HFFc6 (cell line): ENCODE results near the gene ADI1. TPM values are rescaled to one million over a fixed set of nuclear protein-coding genes. Genes with fewer than 3 reads are reported as not detected.

ENCODE experiments used
- DNase-seq: peaks from one replicate; pipeline ENCODE4 v3.0.0-alpha.2; 2018
- H3K27ac Mint-ChIP-seq: 2 replicates; pipeline ENCODE4 v1.8.0; 2020; ENCODE audit warnings: mild to moderate bottlenecking, mixed read lengths
- H3K27me3 Mint-ChIP-seq: 2 replicates; pipeline ENCODE4 v1.8.0; 2021; ENCODE audit warnings: mild to moderate bottlenecking, moderate library complexity, mixed read lengths; ENCODE audit not compliant: insufficient read depth
- H3K36me3 Mint-ChIP-seq: 2 replicates; pipeline ENCODE4 v1.8.0; 2021; ENCODE audit warnings: low read depth, mixed read lengths
- H3K4me1 Mint-ChIP-seq: 2 replicates; pipeline ENCODE4 v1.8.0; 2020; ENCODE audit warnings: low read depth, mixed read lengths
- H3K4me3 Mint-ChIP-seq: 2 replicates; pipeline ENCODE4 v1.8.0; 2020; ENCODE audit warnings: mild to moderate bottlenecking, moderate library complexity, mixed read lengths
- H3K9me3 Mint-ChIP-seq: 2 replicates; pipeline ENCODE4 v1.8.0; 2020; ENCODE audit warnings: mild to moderate bottlenecking, mixed read lengths
- total RNA-seq, 6 experiments: library from RNA; stranded (reverse); fragmentation: NEBNext Ultra II Directional; extraction: Animal tissue kit (Norgen Biotek cat#: 25700); gene quantifications; 2 replicates in 1 of 6; 3 replicates in 5 of 6; pipeline ENCODE4 v1.2.3, GENCODE V29; 2021
- TF ChIP-seq, protein P1 (sequence below): fragments of 200-600 bp; sonication (generic); IDR thresholded peaks from 2 replicates; pipeline ENCODE4 v1.5.0; 2021; ENCODE audit warnings: antibody characterized with exemption, mild to moderate bottlenecking

Gene ADI1
- total RNA-seq, 6 experiments from 2014 or later, result 66.6 to 94.2 (median 75.5) TPM

DNA sequence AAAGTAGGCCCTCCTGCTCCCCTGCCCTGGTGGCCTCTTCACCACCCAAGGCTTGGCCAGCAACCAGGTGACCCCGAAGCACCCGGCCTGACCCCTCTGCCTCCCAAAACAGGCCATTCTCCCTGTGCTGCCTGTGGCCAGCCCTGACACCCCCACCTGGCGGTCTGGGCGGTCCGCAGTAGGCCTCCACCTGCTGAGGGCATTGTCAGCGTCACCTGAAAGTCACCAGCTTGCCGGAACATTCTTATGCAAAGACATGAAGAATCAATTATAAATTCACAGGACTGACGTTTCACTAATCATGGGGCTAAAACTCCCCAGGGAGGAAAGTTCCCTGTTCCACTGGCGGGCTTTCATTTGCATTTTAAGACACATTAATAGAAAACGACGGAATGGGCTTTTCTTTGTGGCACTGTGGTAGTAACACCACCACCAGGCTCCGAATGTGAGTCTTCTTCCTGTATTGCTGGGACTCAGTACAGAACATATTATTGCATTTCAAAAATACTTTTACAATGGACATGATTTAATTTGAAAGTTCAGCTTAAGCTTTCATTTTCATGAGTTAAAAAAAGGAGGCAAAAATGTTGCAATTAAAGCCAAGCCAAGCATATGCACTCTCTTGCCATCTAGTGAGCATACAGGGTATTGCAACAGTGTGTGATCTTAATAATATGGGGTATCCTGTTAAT is 57.4 kb downstream of the ADI1 start:
- peak; percentile 53 for DNase-seq
- H3K27ac Mint-ChIP-seq, result no peak overlapping the region
- H3K27me3 Mint-ChIP-seq, result no peaks in the 10 kb centered on the region
- H3K4me1 Mint-ChIP-seq, result peaks cover 17% of the 10 kb centered on the region
- peaks cover 16% of the 10 kb centered on the region; the same call in 1 of the 2 replicates for H3K36me3 Mint-ChIP-seq
- H3K9me3 Mint-ChIP-seq, result no peaks in the 10 kb centered on the region
- no peak overlapping the region for H3K4me3 Mint-ChIP-seq
- TF ChIP-seq, protein P1, sequence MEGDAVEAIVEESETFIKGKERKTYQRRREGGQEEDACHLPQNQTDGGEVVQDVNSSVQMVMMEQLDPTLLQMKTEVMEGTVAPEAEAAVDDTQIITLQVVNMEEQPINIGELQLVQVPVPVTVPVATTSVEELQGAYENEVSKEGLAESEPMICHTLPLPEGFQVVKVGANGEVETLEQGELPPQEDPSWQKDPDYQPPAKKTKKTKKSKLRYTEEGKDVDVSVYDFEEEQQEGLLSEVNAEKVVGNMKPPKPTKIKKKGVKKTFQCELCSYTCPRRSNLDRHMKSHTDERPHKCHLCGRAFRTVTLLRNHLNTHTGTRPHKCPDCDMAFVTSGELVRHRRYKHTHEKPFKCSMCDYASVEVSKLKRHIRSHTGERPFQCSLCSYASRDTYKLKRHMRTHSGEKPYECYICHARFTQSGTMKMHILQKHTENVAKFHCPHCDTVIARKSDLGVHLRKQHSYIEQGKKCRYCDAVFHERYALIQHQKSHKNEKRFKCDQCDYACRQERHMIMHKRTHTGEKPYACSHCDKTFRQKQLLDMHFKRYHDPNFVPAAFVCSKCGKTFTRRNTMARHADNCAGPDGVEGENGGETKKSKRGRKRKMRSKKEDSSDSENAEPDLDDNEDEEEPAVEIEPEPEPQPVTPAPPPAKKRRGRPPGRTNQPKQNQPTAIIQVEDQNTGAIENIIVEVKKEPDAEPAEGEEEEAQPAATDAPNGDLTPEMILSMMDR, result peak; percentile 96

DNA sequence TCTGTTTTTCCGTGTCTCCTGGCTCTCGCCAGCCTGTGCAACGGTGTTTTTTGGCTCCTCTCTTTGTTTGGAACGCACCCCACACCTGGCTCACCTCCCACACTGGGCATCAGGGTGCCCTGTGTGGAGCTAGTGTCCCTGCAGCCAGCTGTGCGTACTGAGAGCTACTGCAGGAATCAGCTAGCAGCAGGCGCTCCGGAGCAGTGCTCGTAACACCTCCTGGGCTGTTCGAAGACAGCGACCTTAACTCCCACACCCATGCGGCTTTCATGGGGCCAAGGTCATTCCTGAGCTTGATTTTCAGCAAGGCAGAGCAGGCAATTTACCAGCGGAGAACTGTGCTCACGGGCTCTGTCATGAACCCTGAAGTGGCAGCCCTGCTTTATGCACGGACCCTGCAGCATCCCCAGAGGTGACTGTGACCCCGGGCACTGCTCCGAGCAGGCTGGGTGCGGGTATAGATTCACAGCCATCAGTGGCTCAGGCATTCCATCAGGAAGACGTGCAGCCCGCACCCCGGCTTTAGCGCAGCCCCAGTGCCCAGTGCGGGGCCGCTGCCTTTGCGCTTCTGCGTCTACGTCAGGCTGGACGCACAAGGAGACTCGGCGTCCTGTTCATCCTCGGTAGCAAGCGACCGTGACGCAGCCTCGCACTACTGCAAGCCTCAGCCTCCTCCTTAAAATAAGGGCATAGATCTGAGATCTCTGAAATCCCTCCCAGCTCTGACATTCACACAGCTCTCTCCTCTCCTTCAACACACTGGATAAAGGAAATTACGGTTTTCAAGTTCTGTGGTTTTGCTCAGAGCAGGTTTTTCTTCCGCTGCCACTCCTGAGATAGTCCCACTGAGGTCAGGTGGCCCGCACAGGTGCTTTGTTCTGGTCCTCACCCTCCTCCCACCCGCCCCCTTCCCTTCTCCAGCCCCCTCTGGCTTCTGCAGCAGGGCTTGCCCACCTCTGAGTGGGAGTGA is 58.2 kb downstream of the ADI1 start:
- Mint-ChIP-seq H3K27ac (no peak overlapping the region), H3K27me3 (no peaks in the 10 kb centered on the region), H3K36me3 (peaks cover 17% of the 10 kb centered on the region), H3K4me3 (no peak overlapping the region), H3K4me1 (peaks cover 14% of the 10 kb centered on the region), H3K9me3 (no peaks in the 10 kb centered on the region)
- TF ChIP-seq, protein P1, result no peak
- DNase-seq, result no peak

DNA sequence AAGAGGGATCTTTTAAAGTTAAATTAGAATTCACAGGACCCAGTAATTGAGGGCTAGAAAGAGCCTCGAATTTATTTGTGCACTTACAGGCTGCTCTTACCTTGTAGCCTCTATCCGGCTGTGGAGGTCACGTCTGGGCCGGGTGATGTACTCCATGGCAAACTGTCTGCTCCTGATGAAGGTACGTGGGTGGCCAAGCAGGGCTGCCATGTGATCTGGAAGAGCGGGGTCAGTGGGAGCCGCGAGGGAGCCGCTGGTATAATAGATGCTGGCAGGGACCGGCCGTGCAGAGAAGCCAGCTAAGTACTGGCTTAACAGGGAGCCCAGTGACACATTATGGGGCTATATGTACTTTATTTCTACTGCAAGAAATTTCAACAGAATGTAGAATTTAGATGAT is 59.2 kb downstream of the ADI1 start:
- TF ChIP-seq, protein P1, result no peak
- no peak for DNase-seq
- H3K9me3 Mint-ChIP-seq, result no peaks in the 10 kb centered on the region
- no peaks in the 10 kb centered on the region; the same call in 1 of the 2 replicates for H3K27me3 Mint-ChIP-seq
- peaks cover 16% of the 10 kb centered on the region for H3K36me3 Mint-ChIP-seq
- H3K27ac Mint-ChIP-seq, result no peak overlapping the region
- no peak overlapping the region for H3K4me3 Mint-ChIP-seq
- peaks cover 4% of the 10 kb centered on the region for H3K4me1 Mint-ChIP-seq

DNA sequence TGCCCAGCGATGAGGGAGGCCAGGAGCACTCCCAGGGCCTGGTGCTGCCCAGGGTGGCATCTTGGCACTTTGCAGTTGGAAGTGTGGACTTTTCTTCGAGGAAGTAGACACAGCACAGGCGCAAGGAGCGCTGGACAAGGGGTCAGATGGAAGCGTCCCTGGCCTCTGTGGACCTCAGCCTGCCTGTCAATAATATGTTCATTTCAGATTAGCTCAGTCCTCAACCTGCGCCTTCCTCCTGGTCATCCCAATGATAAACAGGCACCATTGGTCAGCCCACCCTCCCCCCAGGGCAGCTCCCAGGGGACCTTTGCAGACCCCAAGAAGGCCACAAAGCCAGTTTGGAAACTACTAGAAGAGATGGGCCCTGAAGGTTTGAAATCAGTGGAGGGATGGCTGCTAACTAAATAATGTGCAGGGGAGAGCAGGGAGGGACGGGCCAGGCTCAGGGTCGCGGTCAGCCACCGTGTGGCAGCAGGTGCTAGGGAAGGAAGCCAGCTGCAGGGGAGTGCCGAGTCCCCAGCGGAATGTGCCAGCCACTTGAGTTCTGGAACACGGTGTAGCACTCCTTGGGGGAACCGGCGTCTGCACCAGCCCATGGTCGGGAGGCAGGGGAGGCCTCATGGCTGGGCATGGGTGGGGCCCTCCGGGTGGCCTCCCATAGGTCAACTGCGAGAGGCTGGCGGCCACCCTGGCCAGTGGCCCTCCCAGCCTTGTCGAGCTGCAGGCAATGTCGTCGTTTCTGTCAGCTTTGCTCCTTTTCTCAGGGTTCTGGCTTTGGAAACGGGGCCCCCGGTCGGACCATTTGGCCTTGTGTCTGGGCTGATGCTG is 59.9 kb downstream of the ADI1 start:
- Mint-ChIP-seq H3K27ac (no peak overlapping the region), H3K4me3 (no peak overlapping the region), H3K36me3 (peaks cover 12% of the 10 kb centered on the region), H3K4me1 (no peaks in the 10 kb centered on the region; the same call in 1 of the 2 replicates), H3K9me3 (no peaks in the 10 kb centered on the region), H3K27me3 (no peaks in the 10 kb centered on the region; the same call in 1 of the 2 replicates)
- TF ChIP-seq, protein P1, result no peak
- DNase-seq, result no peak
